Stimulated activated CD4-positive, alpha-beta T cell treated with anti-CD3 and anti-CD28 coated beads, Interleukin-1b, Interleukin-23, amount 100 ng/mL, for 48 hours (primary cell): Measurements from ENCODE around the gene RABL2B.

Experiments
- DNase-seq: peaks from one replicate; pipeline ENCODE4 v3.0.0-alpha.2; 2020

RABL2B gene

GRCh38 chr22:50737728-50738648, 45.4 kb downstream of the RABL2B start, which contains the start of gene ACR:
ACR (plus strand) TSS chr22:50738204; CDS start chr22:50738236, 32 bp downstream.
- DNase-seq, result no peak

DNA sequence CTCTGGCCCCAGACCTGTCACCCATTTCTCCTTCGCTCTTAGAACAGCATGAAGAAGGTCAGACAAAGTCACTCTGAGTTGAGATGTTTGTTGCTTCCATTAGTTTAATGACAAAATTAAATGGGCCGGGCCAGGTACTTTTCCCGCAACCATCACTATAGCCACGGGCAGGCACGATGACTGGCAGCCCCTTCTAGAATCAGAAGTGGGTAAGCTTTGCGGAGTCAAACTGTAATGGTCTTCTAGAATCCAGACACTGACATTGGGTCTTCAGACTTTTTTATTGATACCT, 47.8 kb downstream of the RABL2B start:
- DNase-seq, result no peak

DNA sequence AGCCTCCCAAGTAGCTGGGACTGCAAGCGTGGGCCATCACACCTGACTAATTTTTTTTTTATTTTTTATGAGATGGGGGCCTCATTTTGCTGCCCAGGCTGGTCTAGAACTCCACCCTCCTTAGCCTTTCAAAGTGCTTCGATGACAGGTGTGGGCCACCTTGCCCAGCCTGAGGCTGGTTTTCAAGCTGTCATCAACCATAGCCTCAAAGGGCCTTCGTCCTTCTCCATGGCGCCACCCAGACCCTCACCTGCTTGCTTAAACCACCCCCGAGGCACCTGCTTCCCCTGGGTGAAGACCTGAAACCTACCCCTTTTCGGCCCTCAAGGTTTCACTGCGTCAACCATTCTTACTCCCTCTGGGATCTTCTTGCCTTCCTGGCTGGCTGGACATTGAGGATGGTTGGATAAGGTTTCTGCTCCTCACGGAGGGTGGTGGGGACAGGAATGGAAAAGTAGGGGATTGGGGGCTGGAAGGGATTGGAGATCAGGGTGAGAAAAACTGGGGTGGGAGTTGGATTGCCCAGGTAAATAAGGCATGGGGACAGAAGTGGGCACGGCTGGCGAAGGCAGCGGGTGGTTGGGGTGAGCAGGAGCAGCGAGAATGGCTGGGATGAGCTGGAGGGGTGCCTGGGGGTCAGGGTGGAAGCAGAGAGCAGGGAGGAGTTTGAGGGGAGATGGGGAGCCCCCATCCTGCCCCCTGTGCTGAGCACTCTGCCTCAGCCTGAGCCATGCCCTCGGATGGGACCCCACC, 48.3 kb downstream of the RABL2B start:
- DNase-seq, result no peak

DNA sequence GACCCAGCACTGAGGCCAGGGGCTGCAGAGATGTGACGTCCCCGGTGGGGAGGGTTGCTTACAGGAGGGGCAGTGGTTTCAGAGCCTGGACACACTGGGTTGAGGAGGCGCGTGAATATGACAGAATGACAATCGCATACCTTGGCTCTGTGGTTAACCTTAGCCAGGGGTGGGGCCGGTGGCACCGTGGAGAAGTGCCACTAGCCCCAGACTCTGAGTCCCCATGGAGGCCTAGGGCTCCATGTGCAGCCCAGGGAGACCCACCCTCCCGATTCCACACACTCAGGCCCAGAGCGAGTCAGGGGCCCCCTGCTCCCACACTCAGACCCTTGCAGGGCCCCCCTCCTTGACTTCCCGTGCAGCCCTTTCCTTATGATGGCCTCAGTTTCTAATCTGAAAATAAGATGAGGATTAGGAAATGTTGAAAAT, 49.1 kb downstream of the RABL2B start:
- DNase-seq, result no peak

GRCh38 chr22:50733521-50734342, 49.7 kb downstream of the RABL2B start:
- no peak for DNase-seq

DNA sequence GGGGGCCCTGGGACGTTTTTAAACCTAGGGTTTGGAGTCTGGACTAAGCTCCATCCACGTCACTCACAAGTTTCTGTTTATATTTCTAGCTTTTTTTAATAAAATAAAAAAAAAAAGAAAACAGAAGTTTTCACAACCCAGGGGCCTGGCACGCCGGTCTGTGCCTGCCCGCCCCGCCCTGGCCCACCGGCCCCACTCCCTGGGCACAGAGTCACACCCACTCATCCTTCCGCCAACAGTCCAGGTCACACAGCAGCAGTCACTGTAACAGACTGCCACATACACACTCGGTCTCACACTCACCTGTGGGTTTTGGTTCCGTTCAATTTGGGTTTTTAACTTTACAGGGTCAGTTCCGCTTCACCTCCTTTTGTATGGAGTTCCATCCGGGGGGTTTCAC, 50.8 kb downstream of the RABL2B start:
- DNase-seq, result no peak

DNA sequence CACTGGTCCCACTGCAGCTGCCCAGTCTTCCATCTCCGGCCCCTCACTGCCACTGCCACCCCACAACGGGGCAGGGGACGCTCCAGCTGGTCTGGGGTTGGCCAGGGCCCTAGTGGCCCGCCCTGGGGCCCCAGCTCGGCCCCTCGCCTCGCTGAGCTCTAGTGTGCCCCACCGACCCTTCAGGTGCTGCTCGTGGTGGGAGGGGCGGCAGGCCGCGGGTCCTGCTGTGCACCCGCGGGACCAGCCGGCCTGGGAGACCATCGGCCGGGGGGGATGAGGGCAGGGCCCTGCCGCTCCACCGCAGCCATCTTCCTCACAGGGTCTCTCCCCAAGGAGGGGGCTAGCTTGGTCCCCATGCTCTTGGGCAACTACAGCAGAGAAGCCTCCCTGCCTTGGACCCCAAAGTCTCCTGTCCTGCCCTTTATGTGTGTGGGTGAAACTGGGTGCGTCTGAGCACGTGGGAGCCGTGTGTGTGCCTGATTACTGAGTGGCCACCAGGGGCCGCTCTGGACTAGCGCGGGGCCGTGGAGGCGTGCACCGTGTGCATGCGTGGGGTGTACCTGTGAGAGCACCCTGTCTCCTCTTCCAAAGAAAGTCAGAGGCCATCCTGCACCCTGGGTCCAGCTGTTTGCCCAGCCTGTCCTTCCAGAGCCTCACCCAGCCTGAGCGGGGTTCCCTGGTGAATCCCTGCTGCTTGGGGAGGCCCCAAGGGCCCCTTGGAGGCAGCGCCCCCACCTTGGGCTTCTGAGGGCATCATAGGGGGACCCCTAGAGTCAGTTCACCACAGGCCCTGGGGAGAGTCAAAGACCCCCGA, 51.4 kb downstream of the RABL2B start:
- DNase-seq, result peak; percentile 62

DNA sequence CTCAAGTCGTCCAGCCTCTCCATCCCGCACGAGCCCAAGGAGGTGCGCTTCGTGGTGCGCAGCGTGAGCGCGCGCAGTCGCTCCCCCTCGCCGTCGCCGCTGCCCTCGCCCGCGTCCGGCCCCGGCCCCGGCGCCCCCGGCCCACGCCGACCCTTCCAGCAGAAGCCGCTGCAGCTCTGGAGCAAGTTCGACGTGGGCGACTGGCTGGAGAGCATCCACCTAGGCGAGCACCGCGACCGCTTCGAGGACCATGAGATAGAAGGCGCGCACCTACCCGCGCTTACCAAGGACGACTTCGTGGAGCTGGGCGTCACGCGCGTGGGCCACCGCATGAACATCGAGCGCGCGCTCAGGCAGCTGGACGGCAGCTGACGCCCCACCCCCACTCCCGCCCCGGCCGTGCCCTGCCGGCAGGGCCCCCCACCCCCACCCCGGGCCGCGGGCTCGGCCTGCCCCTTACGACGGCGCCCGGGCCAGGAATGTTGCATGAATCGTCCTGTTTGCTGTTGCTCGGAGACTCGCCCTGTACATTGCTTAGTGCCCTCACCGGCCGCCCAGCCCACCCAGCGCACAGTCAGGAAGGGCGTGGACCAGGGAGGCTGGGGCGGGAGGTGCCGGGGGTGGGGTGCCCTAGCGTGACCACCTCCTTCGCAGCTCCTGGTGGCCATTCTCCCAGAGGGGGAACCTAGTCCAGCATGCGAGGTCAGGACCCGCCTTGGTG, 52.3 kb downstream of the RABL2B start:
- no peak for DNase-seq

GRCh38 chr22:50730013-50730891, 53.2 kb downstream of the RABL2B start:
- DNase-seq, result no peak

GRCh38 chr22:50729391-50730012, 53.9 kb downstream of the RABL2B start:
- no peak for DNase-seq

DNA sequence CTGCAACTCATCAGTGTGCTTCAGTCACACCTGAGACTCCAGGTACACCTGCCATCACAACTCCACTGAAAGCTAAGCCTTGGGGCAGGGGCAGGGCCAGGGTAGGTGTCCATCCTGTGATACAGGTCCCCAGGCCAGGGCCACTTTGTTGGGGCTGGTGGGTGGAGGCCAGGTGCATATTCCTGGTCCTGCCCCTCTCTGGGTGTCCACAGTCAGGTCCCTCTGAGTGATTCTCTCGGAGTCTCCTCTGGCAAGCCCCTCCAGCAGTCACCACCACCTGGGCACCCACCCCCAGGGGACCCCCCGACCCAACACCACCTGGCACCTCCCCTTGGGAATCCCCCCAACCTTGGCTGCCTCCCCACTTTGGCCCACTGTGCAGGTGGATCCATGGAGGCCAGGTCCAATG, 54.9 kb downstream of the RABL2B start:
- DNase-seq, result no peak

DNA sequence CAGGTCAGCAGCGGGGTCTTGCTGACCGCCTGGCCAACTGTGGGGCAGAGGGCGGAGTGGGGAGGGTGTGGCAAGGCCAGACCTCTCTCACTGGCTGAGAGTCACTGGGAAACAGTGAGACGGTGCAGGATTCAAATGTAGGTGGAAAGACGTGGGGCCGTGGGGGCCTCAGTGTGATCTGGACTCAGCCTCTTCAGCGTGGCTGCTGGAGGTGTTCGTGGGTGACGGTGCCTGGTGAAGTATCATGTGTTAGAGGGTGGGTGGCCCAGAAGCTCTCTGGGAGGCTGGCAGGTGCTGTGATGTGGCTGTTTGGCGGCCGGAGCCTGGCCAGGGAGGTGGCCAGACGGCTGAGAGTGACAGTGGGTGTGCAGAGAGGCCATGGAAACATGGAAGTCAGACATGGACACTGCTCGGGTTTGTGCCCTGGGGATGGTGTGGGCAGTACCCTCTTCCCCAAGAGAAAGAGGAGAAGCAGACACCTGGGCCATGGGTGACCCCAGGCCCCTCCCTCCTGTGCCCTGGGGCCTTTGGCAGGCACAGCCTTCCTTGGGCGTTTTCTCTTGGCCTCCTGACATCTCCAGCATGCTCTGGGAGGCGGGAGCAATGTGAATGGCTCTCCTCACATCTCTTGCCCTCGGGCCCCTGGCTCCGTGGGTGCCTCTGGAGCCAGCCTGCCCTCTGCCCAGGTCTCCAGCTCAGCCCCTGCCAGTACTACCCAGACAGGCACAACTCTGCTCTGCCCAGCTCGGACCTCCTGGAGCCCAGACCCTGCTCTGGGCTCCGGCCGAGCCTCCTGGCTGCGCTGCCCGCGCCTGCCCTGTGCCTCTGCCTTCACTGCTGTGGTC, 55.5 kb downstream of the RABL2B start:
- DNase-seq, result no peak

DNA sequence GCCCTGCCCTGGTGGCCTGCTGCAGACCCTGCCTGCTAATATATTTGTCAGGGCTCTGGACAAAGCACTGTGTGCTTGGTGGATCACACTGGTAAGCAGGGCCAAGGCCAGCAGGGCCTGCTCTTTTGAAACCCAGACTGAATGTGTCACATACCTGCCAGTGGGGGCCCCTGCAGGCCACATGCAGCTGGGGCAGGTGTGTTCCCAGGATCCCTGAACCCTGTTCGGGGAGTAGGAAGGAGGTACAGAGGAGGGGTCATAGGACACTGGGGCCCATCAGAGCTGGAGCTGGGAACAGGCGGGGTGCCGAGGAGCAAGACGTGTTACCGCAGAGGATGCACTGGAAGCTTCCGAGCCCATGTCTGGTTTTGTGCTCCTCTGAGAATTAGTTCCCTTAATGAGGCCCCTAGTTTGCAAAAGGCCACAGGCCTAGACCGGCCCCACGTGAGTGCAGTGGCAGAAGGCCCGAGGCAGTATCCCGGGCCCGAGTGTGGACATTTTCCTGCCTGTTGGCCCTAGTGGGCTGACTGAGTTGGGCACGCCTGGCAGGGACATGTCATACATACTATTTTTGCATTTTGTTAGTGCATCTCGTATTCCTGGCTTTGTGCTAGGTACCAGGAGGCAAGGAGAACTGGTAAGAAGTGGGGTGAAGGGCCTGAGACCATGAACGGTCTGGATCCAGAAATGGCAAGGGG, 56.6 kb downstream of the RABL2B start:
- no peak for DNase-seq

DNA sequence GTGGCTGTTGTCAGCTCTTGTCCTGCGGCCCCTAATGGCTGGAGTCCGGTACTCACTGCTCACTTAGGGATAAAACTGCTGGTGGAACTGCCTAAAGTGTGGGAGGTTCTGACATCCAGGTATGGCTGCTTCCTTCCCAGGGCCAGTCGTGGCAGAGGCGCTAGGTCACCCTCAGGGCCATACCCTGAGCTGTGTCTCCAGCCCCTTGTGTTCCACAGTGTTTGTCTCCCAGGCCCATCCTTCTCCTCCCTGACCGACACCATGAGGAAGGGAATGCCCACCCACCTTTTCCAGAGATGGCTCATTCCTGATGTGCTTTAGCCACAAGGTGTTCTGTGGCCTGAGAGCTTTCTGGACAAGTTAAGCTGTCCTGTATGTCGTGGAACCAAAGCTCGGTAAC, 57.8 kb downstream of the RABL2B start:
- no peak for DNase-seq

- DNase-seq, result no peak
Observed at GRCh38 chr22:50724616-50725015, 58.8 kb downstream of the RABL2B start.

DNA sequence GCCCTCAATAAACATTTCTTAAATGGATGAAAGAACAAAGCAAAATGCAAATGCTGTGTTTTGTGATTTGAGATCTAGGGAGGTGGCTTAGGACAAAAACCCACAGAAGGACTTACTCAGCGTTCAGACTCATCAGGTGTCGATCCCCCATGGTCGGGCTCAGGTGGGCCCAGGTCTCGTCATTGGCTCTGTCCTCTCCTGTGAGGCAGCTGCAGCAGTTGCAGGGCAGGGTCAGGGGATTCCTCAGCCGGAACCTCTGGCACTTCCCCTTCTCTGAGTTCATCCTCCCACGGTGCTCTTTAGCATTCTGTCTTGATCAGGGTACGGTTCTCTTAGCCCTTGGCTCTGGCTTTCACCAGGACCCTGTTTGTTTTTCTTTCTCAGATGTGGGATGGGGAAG, 59.4 kb downstream of the RABL2B start:
- DNase-seq, result no peak

- no peak for DNase-seq
Observed at GRCh38 chr22:50722716-50723428, 60.6 kb downstream of the RABL2B start.
